H9 (cell line): ENCODE data around the gene NINL. TPM values are rescaled to one million over a fixed set of nuclear protein-coding genes. Genes with fewer than 3 reads are reported as not detected.
"Not testable (repeated sequence)": the region's sequence is repeated elsewhere in the genome, so short reads cannot be mapped to it uniquely, and the experiment has no call there.

Experiments
- DNase-seq: peaks from one replicate; pipeline ENCODE4 v3.0.0-alpha.2; 2017
- H2AFZ ChIP-seq: one replicate; pipeline ENCODE4 v1.6.1; 2013; ENCODE audit warnings: mild to moderate bottlenecking, low read length, control low read depth, moderate library complexity
- H2AK5ac ChIP-seq: 2 replicates; pipeline ENCODE4 v1.6.1; 2013; ENCODE audit warnings: low read length, control low read depth, mixed read lengths; ENCODE audit not compliant: insufficient read length
- H2BK120ac ChIP-seq: one replicate; pipeline ENCODE4 v1.6.1; 2013; ENCODE audit warnings: low read depth, mild to moderate bottlenecking, low read length, control low read depth, inconsistent platforms; ENCODE audit not compliant: poor library complexity, severe bottlenecking
- H2BK12ac ChIP-seq: 2 replicates; pipeline ENCODE4 v1.6.1; 2013; ENCODE audit warnings: low read length, control low read depth, mixed read lengths, low read depth; ENCODE audit not compliant: insufficient read length
- H2BK15ac ChIP-seq: 2 replicates; pipeline ENCODE4 v1.6.1; 2013; ENCODE audit warnings: low read depth, low read length, control low read depth
- H2BK20ac ChIP-seq: one replicate; pipeline ENCODE4 v1.6.1; 2013; ENCODE audit warnings: low read depth, mild to moderate bottlenecking, low read length, control low read depth, inconsistent platforms; ENCODE audit not compliant: poor library complexity, severe bottlenecking
- H2BK5ac ChIP-seq: 2 replicates; pipeline ENCODE4 v1.6.1; 2013; ENCODE audit warnings: low read length, control low read depth, mixed read lengths; ENCODE audit not compliant: insufficient read length
- H3K14ac ChIP-seq: 2 replicates; pipeline ENCODE4 v1.6.1; 2013; ENCODE audit warnings: low read length, control low read depth; ENCODE audit not compliant: insufficient read depth
- H3K18ac ChIP-seq: 2 replicates; pipeline ENCODE4 v1.6.1; 2013; ENCODE audit warnings: low read depth, mild to moderate bottlenecking, mixed read lengths, low read length, control low read depth; ENCODE audit not compliant: insufficient read length
- H3K23ac ChIP-seq: 2 replicates; pipeline ENCODE4 v1.6.1; 2013; ENCODE audit warnings: low read length, control low read depth, mixed read lengths, low read depth; ENCODE audit not compliant: insufficient read length
- H3K23me2 ChIP-seq: 2 replicates; pipeline ENCODE4 v1.6.1; 2013; ENCODE audit warnings: low read depth, mild to moderate bottlenecking, mixed read lengths, low read length, control low read depth; ENCODE audit not compliant: insufficient read length, poor library complexity, severe bottlenecking
- H3K27ac ChIP-seq: 2 replicates; pipeline ENCODE4 v1.5.1; 2013; ENCODE audit warnings: low read length, control low read depth, mixed read lengths, low read depth; ENCODE audit not compliant: insufficient read length
- H3K27me3 ChIP-seq: 2 replicates; pipeline ENCODE4 v1.6.1; 2013; ENCODE audit warnings: low read length, control low read depth, inconsistent platforms; ENCODE audit not compliant: insufficient read depth
- H3K4ac ChIP-seq: 2 replicates; pipeline ENCODE4 v1.6.1; 2013; ENCODE audit warnings: low read depth, mild to moderate bottlenecking, control low read depth, inconsistent platforms, low read length, moderate library complexity
- H3K4me1 ChIP-seq: 2 replicates; pipeline ENCODE4 v1.6.1; 2013; ENCODE audit warnings: low read length, control low read depth, inconsistent platforms; ENCODE audit not compliant: insufficient read depth
- H3K4me2 ChIP-seq: 2 replicates; pipeline ENCODE4 v1.6.1; 2013; ENCODE audit warnings: low read length, control low read depth, mixed read lengths; ENCODE audit not compliant: insufficient read length, insufficient read depth
- H3K56ac ChIP-seq: 2 replicates; pipeline ENCODE4 v1.6.1; 2013; ENCODE audit warnings: low read depth, mild to moderate bottlenecking, mixed read lengths, low read length, control low read depth; ENCODE audit not compliant: insufficient read length
- H3K79me1 ChIP-seq: 2 replicates; pipeline ENCODE4 v1.6.1; 2013; ENCODE audit warnings: low read depth, mild to moderate bottlenecking, moderate library complexity, low read length, control low read depth, inconsistent platforms; ENCODE audit not compliant: insufficient read depth, poor library complexity, severe bottlenecking
- H3K79me2 ChIP-seq: 2 replicates; pipeline ENCODE4 v1.6.1; 2013; ENCODE audit warnings: low read length, control low read depth, inconsistent platforms; ENCODE audit not compliant: insufficient read depth
- H3K9ac ChIP-seq: 2 replicates; pipeline ENCODE4 v1.6.1; 2013; ENCODE audit warnings: low read length, control low read depth, mixed read lengths; ENCODE audit not compliant: insufficient read length; ENCODE audit errors: extremely low read depth
- H3K9me3 ChIP-seq: one replicate; pipeline ENCODE4 v1.6.1; 2013; ENCODE audit warnings: low read depth, low read length, inconsistent platforms; ENCODE audit not compliant: control insufficient read depth
- H3T11ph ChIP-seq: one replicate; pipeline ENCODE4 v1.6.1; 2013; ENCODE audit warnings: mild to moderate bottlenecking, low read length, control low read depth, inconsistent platforms
- H4K20me1 ChIP-seq: one replicate; pipeline ENCODE4 v1.6.1; 2013; ENCODE audit not compliant: control insufficient read depth, insufficient read length, insufficient read depth
- H4K5ac ChIP-seq: 2 replicates; pipeline ENCODE4 v1.6.1; 2013; ENCODE audit warnings: low read depth, mild to moderate bottlenecking, mixed read lengths, low read length, control low read depth; ENCODE audit not compliant: insufficient read length
- H4K8ac ChIP-seq: replicated peaks from 2 replicates; pipeline ENCODE4 v1.6.1; 2013; ENCODE audit warnings: low read length, control low read depth, mixed read lengths, low read depth; ENCODE audit not compliant: insufficient read length
- H4K91ac ChIP-seq: 2 replicates; pipeline ENCODE4 v1.6.1; 2013; ENCODE audit warnings: low read depth, mild to moderate bottlenecking, moderate library complexity, mixed read lengths, low read length, control low read depth; ENCODE audit not compliant: insufficient read length
- H3K27ac Mint-ChIP-seq, 3 experiments: 2 replicates in 2 of 3; 3 replicates in 1 of 3; pipeline ENCODE4 v1.8.0; 2020 to 2021; ENCODE audit warnings: mixed read lengths in 3 of 3, mild to moderate bottlenecking in 1 of 3, moderate library complexity in 1 of 3
- H3K27me3 Mint-ChIP-seq: 2 replicates; pipeline ENCODE4 v1.8.0; 2021; ENCODE audit warnings: low read depth, mild to moderate bottlenecking, moderate library complexity, mixed read lengths
- H3K36me3 Mint-ChIP-seq, 3 experiments: 2 replicates in 2 of 3; 3 replicates in 1 of 3; pipeline ENCODE4 v1.8.0; 2020 to 2021; ENCODE audit warnings: low read depth in 3 of 3, mixed read lengths in 3 of 3; ENCODE audit not compliant: insufficient read depth in 1 of 3
- H3K4me1 Mint-ChIP-seq, 2 experiments: 2 replicates each; pipeline ENCODE4 v1.8.0; 2020; ENCODE audit warnings: mixed read lengths in 2 of 2
- H3K4me3 Mint-ChIP-seq, 2 experiments: 2 replicates in 1 of 2; 3 replicates in 1 of 2; pipeline ENCODE4 v1.8.0; 2020 to 2021; ENCODE audit warnings: mild to moderate bottlenecking in 2 of 2, mixed read lengths in 2 of 2, moderate library complexity in 1 of 2
- H3K9me3 Mint-ChIP-seq, 2 experiments: 2 replicates in 1 of 2; 3 replicates in 1 of 2; pipeline ENCODE4 v1.8.0; 2020; ENCODE audit warnings: mild to moderate bottlenecking in 2 of 2, mixed read lengths in 2 of 2, moderate library complexity in 1 of 2
- CTCF ChIP-seq: fragments of 200-600 bp; sonication (generic); conservative IDR thresholded peaks from 3 replicates; pipeline ENCODE4 v1.8.0; 2021; ENCODE audit warnings: antibody characterized with exemption, mild to moderate bottlenecking
- WGBS: extraction: QIAGEN DNeasy Blood & Tissue Kit; methylation state at CpG from one replicate; pipeline ENCODE4 v1.1.7; 2013; ENCODE audit warnings: missing lambda C conversion rate, low lambda C conversion rate, mixed read lengths; ENCODE audit not compliant: insufficient read length; ENCODE audit errors: extremely low coverage; 5-methylcytosine and 5-hydroxymethylcytosine counted together
- total RNA-seq: library from RNA; stranded (reverse); gene quantifications from 2 replicates; pipeline ENCODE4 v1.2.1, GENCODE V29; 2021

The NINL gene
- total RNA-seq, 1 experiment from 2014 or later, result 34.3 TPM

GRCh38 chr20:25592135-25592852 lies 7.0 kb upstream of the NINL start:
- H2BK5ac ChIP-seq, result no peak overlapping the region
- no peak overlapping the region for H2AK5ac ChIP-seq
- Mint-ChIP-seq H3K27ac (no peak overlapping the region), H3K4me1 (peaks cover 0 to 5% of the 10 kb centered on the region in 2 experiments; a peak in 2 of 4 replicates), H3K27me3 (peaks cover 3% of the 10 kb centered on the region; the same call in 1 of the 2 replicates), H3K9me3 (no peaks in the 10 kb centered on the region), H3K4me3 (no peak overlapping the region), H3K36me3 (no peaks in the 10 kb centered on the region; a peak in 1 of 7 replicates)
- no peaks in the 10 kb centered on the region for H3K9me3 ChIP-seq
- H3K79me1 ChIP-seq, result no peaks in the 10 kb centered on the region
- no peak overlapping the region for H3K18ac ChIP-seq
- H3K79me2 ChIP-seq, result no peaks in the 10 kb centered on the region
- no peak for DNase-seq
- no peak overlapping the region for H3K4ac ChIP-seq
- no peak overlapping the region for H3K23ac ChIP-seq
- no peak overlapping the region for H2BK120ac ChIP-seq
- no peak overlapping the region for H2BK15ac ChIP-seq
- no peak overlapping the region for H3K4me2 ChIP-seq
- no peak overlapping the region for H2BK20ac ChIP-seq
- no peak overlapping the region for H4K91ac ChIP-seq
- H3K14ac ChIP-seq, result no peak overlapping the region
- no peaks in the 10 kb centered on the region for H3K23me2 ChIP-seq
- H3T11ph ChIP-seq, result no peak overlapping the region
- H4K20me1 ChIP-seq, result no peaks in the 10 kb centered on the region
- no peaks in the 10 kb centered on the region for H3K4me1 ChIP-seq
- no CpG with 5 or more reads among the region's 9 CpGs for WGBS
- H3K56ac ChIP-seq, result no peak overlapping the region
- H2BK12ac ChIP-seq, result no peak overlapping the region
- no peak overlapping the region for H3K27ac ChIP-seq
- H4K8ac ChIP-seq, result no peak overlapping the region
- TF ChIP-seq CTCF, result no peak
- H3K27me3 ChIP-seq, result no peaks in the 10 kb centered on the region
- no peak overlapping the region for H3K9ac ChIP-seq
- no peak overlapping the region for H2AFZ ChIP-seq
- H4K5ac ChIP-seq, result no peak overlapping the region

GRCh38 chr20:25590778-25591177 lies 5.4 kb upstream of the NINL start:
- H2BK20ac ChIP-seq, H4K20me1 ChIP-seq, H4K5ac ChIP-seq, H4K91ac ChIP-seq, H3K27me3 Mint-ChIP-seq, H3K9me3 ChIP-seq, H3K4me2 ChIP-seq, DNase-seq, H2BK5ac ChIP-seq, H3K4me1 Mint-ChIP-seq, H4K8ac ChIP-seq, H3K27ac ChIP-seq, H2AK5ac ChIP-seq, H2BK120ac ChIP-seq, H2AFZ ChIP-seq, H2BK15ac ChIP-seq, H3K23me2 ChIP-seq, H2BK12ac ChIP-seq, H3K36me3 Mint-ChIP-seq, H3K4ac ChIP-seq, H3K27me3 ChIP-seq, H3K56ac ChIP-seq, H3K23ac ChIP-seq, H3K79me1 ChIP-seq, H3T11ph ChIP-seq, H3K18ac ChIP-seq, H3K79me2 ChIP-seq, H3K9ac ChIP-seq, H3K4me3 Mint-ChIP-seq, H3K14ac ChIP-seq, H3K9me3 Mint-ChIP-seq, H3K4me1 ChIP-seq: not testable (repeated sequence)
- no CpG with 5 or more reads among the region's 4 CpGs for WGBS
- peak overlapping the region in 1 of 3 experiments; percentile 13; a peak in 2 of 7 replicates for H3K27ac Mint-ChIP-seq
